HepG2 (cell line): ENCODE measurements around the gene NT5DC4. TPM values are rescaled to one million over a fixed set of nuclear protein-coding genes. Genes with fewer than 3 reads are reported as not detected.

Source experiments
- ATAC-seq: fragments of 200-7000 bp; cut with Tn5 transposase; 3 replicates; pipeline ENCODE4 v1.9.1; 2020; ENCODE audit warnings: mild to moderate bottlenecking, moderate library complexity
- BruUV-seq: library from RNA; stranded (reverse); fragments of 400-500 nt; replicated peaks from 2 replicates; lab custom pipeline; 2021; lab: Mats Ljungman, UMichigan
- CTCF ChIA-PET: fragments of 300-600 bp; formaldehyde crosslinking; extraction: SDS; loops from one replicate; lab custom pipeline; 2021; ENCODE audit warnings: low total read pairs, inconsistent platforms, low intra/inter-chr PET ratio; lab: Yijun Ruan, JAX
- POLR2A ChIA-PET: fragments of 350-600 bp; sonication (Branson Sonifier 250); formaldehyde crosslinking; loops from one replicate; lab custom pipeline; 2020; ENCODE audit warnings: antibody characterized with exemption, inconsistent platforms; lab: Yijun Ruan, JAX
- DNase-seq: peaks from one replicate; pipeline ENCODE4 v3.0.0-alpha.2; 2015; ENCODE audit warnings: low spot score
- FAIRE-seq: peaks from 3 replicates; lab custom pipeline; 2011; peaks lifted over from hg19 to GRCh38; lab: Jason Lieb, UNC
- H2AFZ ChIP-seq: one replicate; pipeline ENCODE4 v1.6.1; 2011; ENCODE audit warnings: low read length, inconsistent platforms
- H3K27ac ChIP-seq: fragments of 300-600 bp; 3 replicates; pipeline ENCODE4 v1.8.0; 2011; ENCODE audit warnings: mixed run types, mild to moderate bottlenecking, mixed read lengths, low read length, inconsistent platforms; ENCODE audit not compliant: insufficient read depth; ENCODE audit errors: extremely low read length
- H3K27me3 ChIP-seq, 2 experiments: fragments of 200-600 bp in 1 of 2; 2 replicates in 1 of 2; 3 replicates in 1 of 2; pipeline versions ENCODE4 v1.6.0 to v1.8.0; 2011; ENCODE audit warnings: low read length in 2 of 2, mild to moderate bottlenecking in 2 of 2, moderate library complexity in 2 of 2, inconsistent platforms in 1 of 2; ENCODE audit not compliant: insufficient read depth in 2 of 2, control insufficient read depth in 1 of 2
- H3K36me3 ChIP-seq, 2 experiments: fragments of 200-600 bp in 1 of 2; replicated peaks in 1 of 2; 2 replicates in 1 of 2; 3 replicates in 1 of 2; pipeline versions ENCODE4 v1.5.1 to v1.8.0; 2011; ENCODE audit warnings: low read length in 2 of 2, inconsistent platforms in 1 of 2; ENCODE audit not compliant: insufficient read depth in 2 of 2, control insufficient read depth in 1 of 2
- H3K4me1 ChIP-seq: 2 replicates; pipeline ENCODE4 v1.5.1; 2012; ENCODE audit warnings: low read length, inconsistent platforms; ENCODE audit not compliant: insufficient read depth
- H3K4me2 ChIP-seq: 2 replicates; pipeline ENCODE4 v1.6.0; 2011; ENCODE audit warnings: low read depth, low read length, inconsistent platforms
- H3K4me3 ChIP-seq, 3 experiments: fragments of 200-600 bp in 1 of 3; sonication (generic), shearing (Covaris generic) in 1 of 3; replicated peaks in 1 of 3; 2 replicates each; pipeline ENCODE4 v1.5.1; 2011 to 2016; ENCODE audit warnings: low read length in 3 of 3, inconsistent platforms in 2 of 3, low read depth in 2 of 3, mild to moderate bottlenecking in 2 of 3, control low read depth in 1 of 3, mixed read lengths in 1 of 3; ENCODE audit not compliant: insufficient read depth in 1 of 3
- H3K79me2 ChIP-seq: one replicate; pipeline ENCODE4 v1.6.1; 2011; ENCODE audit warnings: low read length, inconsistent platforms; ENCODE audit not compliant: insufficient read depth
- H3K9ac ChIP-seq: 2 replicates; pipeline ENCODE4 v1.6.0; 2011; ENCODE audit warnings: mild to moderate bottlenecking, low read depth, low read length, inconsistent platforms; ENCODE audit not compliant: insufficient read depth
- H3K9me3 ChIP-seq: 2 replicates; pipeline ENCODE4 v1.5.1; 2012; ENCODE audit warnings: mild to moderate bottlenecking, low read length
- H4K20me1 ChIP-seq: 2 replicates; pipeline ENCODE4 v1.6.0; 2011; ENCODE audit warnings: inconsistent platforms, mild to moderate bottlenecking, low read length, moderate library complexity; ENCODE audit not compliant: insufficient read depth
- BORCS8-MEF2B ChIP-seq: sonication (generic); formaldehyde crosslinking; IDR thresholded peaks from 2 replicates; pipeline ENCODE4 v1.8.0; 2022; ENCODE audit warnings: mild to moderate bottlenecking, missing genetic modification reagents
- CBX2 ChIP-seq, 2 experiments: fragments of 200-600 bp in 1 of 2; sonication (generic); formaldehyde crosslinking in 1 of 2; IDR thresholded peaks; 2 replicates each; pipeline versions ENCODE4 v1.7.0 to v1.8.1; 2018 to 2022; ENCODE audit warnings: low read depth in 2 of 2, low read length in 1 of 2, mild to moderate bottlenecking in 1 of 2, missing genetic modification reagents in 1 of 2
- FOSL1 ChIP-seq: sonication (generic); formaldehyde crosslinking; IDR thresholded peaks from 2 replicates; pipeline ENCODE4 v1.9.0; 2021; ENCODE audit warnings: missing genetic modification reagents, borderline replicate concordance
- GMEB1 ChIP-seq: sonication (generic); formaldehyde crosslinking; IDR thresholded peaks from 2 replicates; pipeline ENCODE4 v1.5.1; 2020; ENCODE audit warnings: missing genetic modification reagents, mild to moderate bottlenecking, borderline replicate concordance
- HIVEP1 ChIP-seq: sonication (generic); formaldehyde crosslinking; IDR thresholded peaks from 2 replicates; pipeline ENCODE4 v1.4.0; 2020; ENCODE audit warnings: mild to moderate bottlenecking, missing genetic modification reagents
- HMGXB3 ChIP-seq: sonication (generic); formaldehyde crosslinking; IDR thresholded peaks from 2 replicates; pipeline ENCODE4 v1.4.0; 2020; ENCODE audit warnings: missing genetic modification reagents, borderline replicate concordance
- ZNF512 ChIP-seq: sonication (generic); formaldehyde crosslinking; IDR thresholded peaks from 2 replicates; pipeline ENCODE4 v1.4.0; 2020; ENCODE audit warnings: mild to moderate bottlenecking, missing genetic modification reagents
- ZNF556 ChIP-seq: sonication (generic); formaldehyde crosslinking; IDR thresholded peaks from 2 replicates; pipeline ENCODE4 v1.4.0; 2020; ENCODE audit warnings: mild to moderate bottlenecking, missing genetic modification reagents, borderline replicate concordance
- ZNF788 ChIP-seq: sonication (generic); formaldehyde crosslinking; IDR thresholded peaks from 2 replicates; pipeline ENCODE4 v1.5.0; 2020; ENCODE audit warnings: mild to moderate bottlenecking, missing genetic modification reagents, borderline replicate concordance
- WGBS: methylation state at CpG from one replicate; pipeline ENCODE4 v1.1.6; 2017; ENCODE audit warnings: low lambda C conversion rate; 5-methylcytosine and 5-hydroxymethylcytosine counted together
- in situ Hi-C: cut with HindIII; loops from 2 replicates; pipeline ENCODE4 v1.10.0; 2017; ENCODE audit warnings: low pct_unique_long_range_greater_than_20kb; ENCODE audit not compliant: extremely low pct_ligation_motif_present
- intact Hi-C: fragments of 100-400 bp; cut with micrococcal nuclease; formaldehyde crosslinking; loops from one replicate; pipeline ENCODE4 v1.10.0; 2022; ENCODE audit not compliant: unreplicated experiment
- polyA plus RNA-seq, 8 experiments: library from polyadenylated mRNA; depleted of rRNA in 3 of 8; stranded (reverse) in 7 of 8; unstranded in 1 of 8; fragments of >200 nt; fragmentation: Illumina TruSeq in 4 of 8; extraction: Trizol in 4 of 8; gene quantifications; 2 replicates each; pipeline versions ENCODE4 v1.2.1 to v1.2.3, GENCODE V29; 2011 to 2016; ENCODE audit warnings: low read depth in 4 of 8, missing spikeins in 1 of 8, mixed read lengths in 1 of 8; ENCODE audit not compliant: insufficient read depth in 1 of 8
- total RNA-seq, 5 experiments: library from RNA; depleted of rRNA; stranded (reverse); fragments of >200 nt; fragmentation: Illumina TruSeq; extraction: Trizol; gene quantifications; 2 replicates each; pipeline ENCODE4 v1.2.3, GENCODE V29; 2016; ENCODE audit warnings: low read depth in 1 of 5

NT5DC4 gene
- total and polyA plus RNA-seq, 2 of the 13 experiments (the other 11 are each of a cell fraction or from before 2014, with no cell fraction given), result 0.04 to 4.2 TPM

- DNase-seq (no peak), ATAC-seq (no peak), FAIRE-seq (no peak)
- H3K36me3 ChIP-seq, result peaks cover 3 to 6% of the 10 kb centered on the region in 2 experiments; a peak in 3 of 5 replicates
- no peaks in the 10 kb centered on the region for H3K27me3 ChIP-seq
- 79% methylated on average over 4 of the region's 4 CpGs for WGBS
- in situ Hi-C loops (no loop called here), intact Hi-C loops (no loop called here)
- no peaks in the 10 kb centered on the region for H4K20me1 ChIP-seq
- H3K79me2 ChIP-seq, result no peaks in the 10 kb centered on the region
- TF ChIP-seq CBX2 (IDR thresholded peaks at IDR 0.05; ENCODE audit: low read depth, low read length) (no peak), CBX2 (CRISPR knock-in tag; IDR thresholded peaks at IDR 0.05; ENCODE audit: low read depth) (no peak), HIVEP1 (CRISPR knock-in tag) (no peak), BORCS8-MEF2B (no peak), ZNF512 (CRISPR knock-in tag) (no peak), ZNF788 (CRISPR knock-in tag) (no peak), FOSL1 (CRISPR knock-in tag) (no peak)
- no TSS peak for BruUV-seq
- CTCF ChIA-PET, result no interaction called here
- no peak overlapping the region for H2AFZ ChIP-seq
- POLR2A ChIA-PET, result no interaction called here
- H3K9me3 ChIP-seq, result no peaks in the 10 kb centered on the region
- H3K9ac ChIP-seq, result no peak overlapping the region
- no peak overlapping the region for H3K4me2 ChIP-seq
- H3K4me3 ChIP-seq, result no peak overlapping the region
- H3K27ac ChIP-seq, result no peak overlapping the region
- H3K4me1 ChIP-seq, result peaks cover 13% of the 10 kb centered on the region
These were observed 12.6 kb downstream of the NT5DC4 start for GRCh38 chr2:112733456-112733855.

GRCh38 chr2:112733871-112734270, 13.1 kb downstream of the NT5DC4 start:
- POLR2A ChIA-PET, result no interaction called here
- in situ Hi-C loops (no loop called here), intact Hi-C loops (no loop called here)
- H3K4me3 ChIP-seq, result no peak overlapping the region
- DNase-seq (no peak), ATAC-seq (no peak), FAIRE-seq (no peak)
- H3K4me1 ChIP-seq, result peaks cover 13% of the 10 kb centered on the region
- H3K27ac ChIP-seq, result no peak overlapping the region
- 93% methylated on average over 1 of the region's 1 CpG for WGBS
- H3K9ac ChIP-seq, result no peak overlapping the region
- H3K9me3 ChIP-seq, result no peaks in the 10 kb centered on the region
- H3K4me2 ChIP-seq, result no peak overlapping the region
- H4K20me1 ChIP-seq, result no peaks in the 10 kb centered on the region
- no peaks in the 10 kb centered on the region for H3K27me3 ChIP-seq
- peaks cover 4 to 9% of the 10 kb centered on the region in 2 experiments; a peak in 3 of 5 replicates for H3K36me3 ChIP-seq
- no peaks in the 10 kb centered on the region for H3K79me2 ChIP-seq
- no TSS peak for BruUV-seq
- H2AFZ ChIP-seq, result no peak overlapping the region
- CTCF ChIA-PET, result no interaction called here
- TF ChIP-seq GMEB1 (CRISPR knock-in tag) (no peak), HMGXB3 (CRISPR knock-in tag) (no peak), ZNF556 (CRISPR knock-in tag) (no peak)
